ENCODE results near the gene LRRC56. TPM values are rescaled to one million over a fixed set of nuclear protein-coding genes. Genes with fewer than 3 reads are reported as not detected.

LRRC56 gene, protein sequence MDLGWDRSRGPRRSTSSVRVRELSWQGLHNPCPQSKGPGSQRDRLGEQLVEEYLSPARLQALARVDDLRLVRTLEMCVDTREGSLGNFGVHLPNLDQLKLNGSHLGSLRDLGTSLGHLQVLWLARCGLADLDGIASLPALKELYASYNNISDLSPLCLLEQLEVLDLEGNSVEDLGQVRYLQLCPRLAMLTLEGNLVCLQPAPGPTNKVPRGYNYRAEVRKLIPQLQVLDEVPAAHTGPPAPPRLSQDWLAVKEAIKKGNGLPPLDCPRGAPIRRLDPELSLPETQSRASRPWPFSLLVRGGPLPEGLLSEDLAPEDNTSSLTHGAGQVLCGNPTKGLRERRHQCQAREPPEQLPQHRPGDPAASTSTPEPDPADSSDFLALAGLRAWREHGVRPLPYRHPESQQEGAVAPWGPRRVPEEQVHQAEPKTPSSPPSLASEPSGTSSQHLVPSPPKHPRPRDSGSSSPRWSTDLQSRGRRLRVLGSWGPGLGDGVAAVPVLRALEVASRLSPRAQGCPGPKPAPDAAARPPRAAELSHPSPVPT
- total RNA-seq = 0.69 TPM

GRCh38 chr11:536841-537621 lies at the start of gene LRRC56:
Gene LRRC56 (plus strand): TSS chr11:537527. CDS start chr11:540685, 3,158 bp downstream.
- no peak for DNase-seq

- no peak for DNase-seq
Measured at GRCh38 chr11:487571-488021, 49.7 kb upstream of the LRRC56 start.

GRCh38 chr11:488062-488461 lies 49.3 kb upstream of the LRRC56 start:
- DNase-seq = no peak

- no peak for DNase-seq
Measured at GRCh38 chr11:488579-488978, 48.7 kb upstream of the LRRC56 start.

- DNase-seq = no peak
Measured at GRCh38 chr11:488992-489391, 48.3 kb upstream of the LRRC56 start.

- no peak for DNase-seq
Measured at GRCh38 chr11:489610-490185, 47.6 kb upstream of the LRRC56 start.

GRCh38 chr11:490186-490929 lies 47.0 kb upstream of the LRRC56 start:
- no peak for DNase-seq

DNA sequence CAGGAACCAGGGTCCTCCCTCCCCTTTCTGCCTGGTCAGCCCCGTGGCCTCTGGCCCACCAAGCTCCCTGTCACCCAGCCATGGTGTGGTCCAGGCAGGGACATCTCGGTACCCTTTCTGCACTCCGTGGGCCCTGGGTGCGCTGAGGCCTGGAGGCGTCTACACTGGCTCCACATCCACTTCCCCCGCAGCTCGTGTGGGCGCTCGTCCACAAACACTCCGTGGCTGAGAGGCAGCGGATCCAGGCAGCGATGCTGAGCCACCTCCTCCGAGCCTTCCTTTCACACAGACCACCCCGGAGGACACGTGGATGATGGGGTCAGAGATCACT lies 46.4 kb upstream of the LRRC56 start:
- DNase-seq = no peak

- no peak for DNase-seq
Measured at GRCh38 chr11:491358-491757, 46.0 kb upstream of the LRRC56 start.

GRCh38 chr11:492427-493226 lies 44.7 kb upstream of the LRRC56 start:
- no peak for DNase-seq

GRCh38 chr11:494761-495536 lies 42.4 kb upstream of the LRRC56 start:
- no peak for DNase-seq

DNA sequence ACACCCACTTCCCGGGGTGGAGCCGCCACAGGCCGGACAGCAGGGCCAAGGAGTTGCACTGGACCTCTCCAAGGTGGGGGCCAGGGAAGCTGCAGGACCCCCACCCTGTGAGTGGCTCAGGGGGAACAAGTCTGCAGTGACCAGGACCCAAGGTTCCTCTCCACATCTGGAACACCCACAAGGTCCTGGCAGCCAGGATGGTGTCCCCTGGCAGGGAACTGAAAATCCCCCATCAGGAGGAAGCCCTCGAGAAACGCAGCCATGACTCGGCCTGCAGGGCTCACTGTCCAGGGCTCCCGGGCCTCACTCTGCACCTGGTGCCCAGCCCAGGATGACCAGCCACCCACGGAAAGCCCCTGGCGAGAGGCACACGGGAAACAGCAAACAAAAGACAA lies 41.8 kb upstream of the LRRC56 start:
- no peak for DNase-seq

DNA sequence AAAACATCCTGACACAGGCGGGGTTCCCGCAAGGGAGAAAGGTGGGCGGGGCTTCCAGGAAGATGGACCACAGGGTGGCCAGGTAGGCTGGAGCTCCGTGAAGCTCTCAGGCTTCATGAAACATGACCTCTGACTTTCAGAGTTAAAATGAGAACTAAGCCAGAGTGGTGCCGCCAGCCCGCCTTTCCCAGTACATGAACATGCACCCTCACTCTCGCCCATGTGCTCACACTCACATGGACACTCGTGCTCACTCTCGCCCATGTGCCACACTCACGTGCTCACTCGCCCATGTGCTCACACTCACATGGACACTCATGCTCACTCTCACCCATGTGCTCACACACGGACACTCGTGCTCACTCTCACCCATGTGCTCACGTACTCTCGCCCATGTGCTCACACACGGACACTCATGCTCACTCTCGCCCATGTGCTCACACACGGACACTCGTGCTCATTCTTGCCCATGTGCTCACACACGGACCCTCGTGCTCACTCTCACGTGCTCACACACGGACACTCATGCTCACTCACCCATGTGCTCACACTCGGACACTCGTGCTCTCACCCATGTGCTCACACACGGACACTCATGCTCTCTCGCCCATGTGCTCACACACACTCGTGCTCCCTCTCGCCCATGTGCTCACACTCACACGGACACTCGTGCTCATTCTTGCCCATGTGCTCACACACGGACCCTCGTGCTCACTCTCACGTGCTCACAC lies 40.3 kb upstream of the LRRC56 start:
- DNase-seq = no peak

DNA sequence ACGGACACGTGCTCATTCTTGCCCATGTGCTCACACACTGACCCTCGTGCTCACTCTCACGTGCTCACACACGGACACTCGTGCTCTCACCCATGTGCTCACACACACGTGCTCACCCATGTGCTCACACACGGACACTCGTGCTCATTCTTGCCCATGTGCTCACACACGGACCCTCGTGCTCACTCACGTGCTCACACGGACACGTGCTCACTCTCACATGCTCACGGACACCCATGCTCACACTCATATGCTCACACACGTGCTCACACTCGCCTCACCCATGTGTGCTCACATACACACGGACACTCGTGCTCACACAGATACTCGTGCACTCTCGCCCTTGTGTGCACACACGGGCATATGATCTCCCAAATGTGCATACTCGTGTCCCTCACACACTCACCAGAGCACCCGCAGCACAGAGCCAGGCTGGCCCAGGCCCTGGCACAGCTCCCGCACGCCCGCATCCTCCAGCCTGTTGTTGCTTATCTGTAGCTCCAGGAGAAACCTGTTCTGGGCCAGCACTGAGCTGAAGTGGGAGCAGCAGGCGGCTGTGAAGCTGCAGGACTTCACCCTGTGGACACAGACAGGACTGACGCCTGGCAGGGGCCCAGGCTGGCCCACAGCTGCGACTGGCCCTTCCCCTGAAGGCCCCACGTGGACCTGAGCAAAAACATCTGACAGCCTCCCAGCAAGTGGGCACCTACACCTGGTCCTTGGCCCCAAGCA lies 39.6 kb upstream of the LRRC56 start:
- no peak for DNase-seq

- DNase-seq = no peak
Measured at GRCh38 chr11:498297-499181, 38.8 kb upstream of the LRRC56 start.

DNA sequence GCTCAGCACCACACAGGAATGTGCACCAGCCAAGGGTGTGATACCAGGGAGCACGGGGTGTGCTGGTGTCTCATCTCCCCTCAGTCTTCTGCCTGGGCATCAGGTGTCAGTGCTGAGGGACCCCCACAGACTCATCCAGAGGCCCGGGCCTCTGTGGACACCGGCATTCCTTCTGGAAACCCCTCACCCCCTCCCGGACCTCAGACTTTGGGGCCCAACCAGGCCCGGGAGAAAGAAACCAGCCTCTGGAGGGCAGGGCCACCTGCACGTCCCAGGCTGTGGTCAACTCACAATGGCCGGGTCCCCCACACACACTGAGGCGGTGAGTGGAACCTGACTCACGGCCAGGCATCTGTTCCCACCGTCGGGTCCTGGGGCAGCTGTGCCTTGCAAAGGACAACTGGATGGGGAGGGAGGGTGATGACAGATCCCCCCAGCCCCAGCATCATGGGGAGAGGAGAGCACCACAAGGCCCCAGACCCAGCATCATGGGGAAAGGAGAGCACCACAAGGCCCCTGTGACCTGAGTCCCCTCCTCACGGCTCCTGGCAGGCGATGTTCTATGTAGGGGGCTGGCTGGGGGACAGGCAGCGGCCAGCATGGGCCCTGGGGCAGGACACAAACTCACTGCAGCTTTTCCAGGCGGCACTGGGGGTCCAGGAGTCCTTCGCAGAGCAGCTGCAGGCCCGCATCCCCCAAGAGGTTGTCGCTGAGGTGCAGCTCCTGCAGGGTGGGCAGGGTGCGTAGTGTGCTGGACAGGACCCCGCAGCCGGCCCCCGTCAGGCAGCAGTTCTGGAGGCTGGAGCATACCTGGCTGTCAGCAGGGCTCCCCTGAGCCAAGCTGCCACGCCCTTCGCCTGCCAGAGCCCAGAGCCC lies 37.9 kb upstream of the LRRC56 start:
- DNase-seq = no peak

Measured in skin of body (tissue), 2 donors.